C4-2B (cell line): ENCODE data around the gene ADH1C.

Experiments
- ZFX ChIP-seq: fragments of 450-650 bp; IDR thresholded peaks from 2 replicates; pipeline ENCODE4 v1.6.1; 2017
- TF ChIP-seq, protein P1 (sequence below): fragments of 450-650 bp; conservative IDR thresholded peaks from 2 replicates; pipeline ENCODE4 v1.5.1; 2017; ENCODE audit warnings: mild to moderate bottlenecking

DNA sequence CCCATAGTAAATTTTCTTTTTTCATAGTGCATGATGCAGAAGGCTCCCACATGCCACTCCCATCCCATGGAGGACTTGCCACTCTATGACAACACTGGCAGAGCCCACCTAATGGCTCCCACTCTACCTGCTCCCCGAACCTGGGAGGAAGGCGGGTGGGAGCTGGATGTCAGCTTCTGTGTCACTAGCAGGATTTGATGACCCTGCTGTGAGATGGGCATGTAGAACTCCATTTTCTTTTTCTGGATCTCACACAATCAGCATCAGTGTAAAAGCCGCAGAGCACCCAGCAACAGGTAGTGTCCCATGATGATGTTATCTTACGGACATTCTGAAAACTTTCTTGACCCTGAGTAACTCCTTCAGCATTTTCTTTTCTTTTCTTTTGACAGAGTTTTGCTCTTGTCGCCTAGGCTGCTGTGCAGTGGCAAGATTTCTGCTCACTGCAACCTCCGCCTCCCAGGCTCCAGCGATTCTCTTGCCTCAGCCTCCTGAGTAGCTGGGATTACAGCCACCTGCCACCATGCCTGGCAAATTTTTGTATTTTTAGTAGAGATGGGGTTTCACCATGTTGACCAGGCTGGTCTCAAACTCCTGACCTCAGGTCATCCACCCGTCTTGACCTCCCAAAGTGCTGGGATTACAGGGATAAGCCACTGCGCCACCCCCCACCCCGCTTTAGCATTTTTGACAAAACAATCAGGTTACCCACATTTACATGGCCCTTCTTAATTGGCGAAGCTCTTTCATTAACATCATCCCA lies 46.7 kb downstream of the ADH1C start:
- TF ChIP-seq, protein P1, sequence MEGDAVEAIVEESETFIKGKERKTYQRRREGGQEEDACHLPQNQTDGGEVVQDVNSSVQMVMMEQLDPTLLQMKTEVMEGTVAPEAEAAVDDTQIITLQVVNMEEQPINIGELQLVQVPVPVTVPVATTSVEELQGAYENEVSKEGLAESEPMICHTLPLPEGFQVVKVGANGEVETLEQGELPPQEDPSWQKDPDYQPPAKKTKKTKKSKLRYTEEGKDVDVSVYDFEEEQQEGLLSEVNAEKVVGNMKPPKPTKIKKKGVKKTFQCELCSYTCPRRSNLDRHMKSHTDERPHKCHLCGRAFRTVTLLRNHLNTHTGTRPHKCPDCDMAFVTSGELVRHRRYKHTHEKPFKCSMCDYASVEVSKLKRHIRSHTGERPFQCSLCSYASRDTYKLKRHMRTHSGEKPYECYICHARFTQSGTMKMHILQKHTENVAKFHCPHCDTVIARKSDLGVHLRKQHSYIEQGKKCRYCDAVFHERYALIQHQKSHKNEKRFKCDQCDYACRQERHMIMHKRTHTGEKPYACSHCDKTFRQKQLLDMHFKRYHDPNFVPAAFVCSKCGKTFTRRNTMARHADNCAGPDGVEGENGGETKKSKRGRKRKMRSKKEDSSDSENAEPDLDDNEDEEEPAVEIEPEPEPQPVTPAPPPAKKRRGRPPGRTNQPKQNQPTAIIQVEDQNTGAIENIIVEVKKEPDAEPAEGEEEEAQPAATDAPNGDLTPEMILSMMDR, result no peak
- no peak for TF ChIP-seq ZFX
